ENCODE results near the gene MYRF. TPM values are rescaled to one million over a fixed set of nuclear protein-coding genes. Genes with fewer than 3 reads are reported as not detected.

The MYRF gene
- total and polyA plus RNA-seq, 2 donors: 0.09 to 0.62 TPM

- Histone ChIP-seq H3K36me3 (ENCODE audit: control insufficient read depth in 2 of 2, insufficient read depth in 2 of 2, low read length in 1 of 2) (peaks cover 2 to 9% of the 10 kb centered on the region in 2 donors), H3K4me1 (ENCODE audit: control insufficient read depth in 2 of 2, insufficient read depth in 2 of 2, low read length in 2 of 2) (peaks cover 46 to 75% of the 10 kb centered on the region in 2 donors), H3K4me3 (ENCODE audit: low read length in 2 of 2) (no peak overlapping the region), H3K9me3 (ENCODE audit: control insufficient read depth in 2 of 2, insufficient read depth in 1 of 2, low read length in 1 of 2) (no peaks in the 10 kb centered on the region), H3K27ac (ENCODE audit: low read depth in 1 of 2, low read length in 1 of 2) (peak overlapping the region in 1 of 2 donors; percentile 96), H3K27me3 (ENCODE audit: control insufficient read depth in 2 of 2, insufficient read depth in 1 of 2, low read length in 1 of 2) (no peaks in the 10 kb centered on the region)
- 89% methylated on average over 7 of the region's 7 CpGs for WGBS
- no peak for DNase-seq (ENCODE audit: low read depth in 6 of 9, low spot score in 9 of 9)
These were observed 80.3 kb downstream of the MYRF start for GRCh38 chr11:61832754-61833153.

- no peaks in the 10 kb centered on the region for H3K27me3 ChIP-seq (ENCODE audit: control insufficient read depth in 2 of 2, insufficient read depth in 1 of 2, low read length in 1 of 2)
- no peaks in the 10 kb centered on the region for H3K9me3 ChIP-seq (ENCODE audit: control insufficient read depth in 2 of 2, insufficient read depth in 1 of 2, low read length in 1 of 2)
- peaks cover 46 to 75% of the 10 kb centered on the region in 2 donors for H3K4me1 ChIP-seq (ENCODE audit: control insufficient read depth in 2 of 2, insufficient read depth in 2 of 2, low read length in 2 of 2)
- 13% methylated on average over 11 of the region's 11 CpGs for WGBS
- H3K4me3 ChIP-seq (ENCODE audit: low read length in 2 of 2): no peak overlapping the region
- peak overlapping the region; percentile 92 to 96 for H3K27ac ChIP-seq (ENCODE audit: low read depth in 1 of 2, low read length in 1 of 2)
- DNase-seq (ENCODE audit: low read depth in 6 of 9, low spot score in 9 of 9): peak in 5 of 9 donors; percentile 67 to 91 (median 81)
- H3K36me3 ChIP-seq (ENCODE audit: control insufficient read depth in 2 of 2, insufficient read depth in 2 of 2, low read length in 1 of 2): peaks cover 10 to 16% of the 10 kb centered on the region in 2 donors
These were observed 81.0 kb downstream of the MYRF start for GRCh38 chr11:61833471-61833870.

- DNase-seq (ENCODE audit: low read depth in 6 of 9, low spot score in 9 of 9): no peak
- H3K9me3 ChIP-seq (ENCODE audit: control insufficient read depth in 2 of 2, insufficient read depth in 1 of 2, low read length in 1 of 2): no peaks in the 10 kb centered on the region
- no peak overlapping the region for H3K4me3 ChIP-seq (ENCODE audit: low read length in 2 of 2)
- WGBS: 91% methylated on average over 12 of the region's 12 CpGs
- H3K4me1 ChIP-seq (ENCODE audit: control insufficient read depth in 2 of 2, insufficient read depth in 2 of 2, low read length in 2 of 2): peaks cover 45 to 74% of the 10 kb centered on the region in 2 donors
- peaks cover 14 to 20% of the 10 kb centered on the region in 2 donors for H3K36me3 ChIP-seq (ENCODE audit: control insufficient read depth in 2 of 2, insufficient read depth in 2 of 2, low read length in 1 of 2)
- peak overlapping the region; percentile 92 to 96 for H3K27ac ChIP-seq (ENCODE audit: low read depth in 1 of 2, low read length in 1 of 2)
- no peaks in the 10 kb centered on the region for H3K27me3 ChIP-seq (ENCODE audit: control insufficient read depth in 2 of 2, insufficient read depth in 1 of 2, low read length in 1 of 2)
These were observed 81.5 kb downstream of the MYRF start for GRCh38 chr11:61833926-61834277.

- 30% methylated on average over 12 of the region's 12 CpGs for WGBS
- peak in 4 of 9 donors; percentile 47 to 88 (median 70) for DNase-seq (ENCODE audit: low read depth in 6 of 9, low spot score in 9 of 9)
- peaks cover 16 to 24% of the 10 kb centered on the region in 2 donors for H3K36me3 ChIP-seq (ENCODE audit: control insufficient read depth in 2 of 2, insufficient read depth in 2 of 2, low read length in 1 of 2)
- H3K4me3 ChIP-seq (ENCODE audit: low read length in 2 of 2): peak overlapping the region; percentile 2 to 5
- H3K4me1 ChIP-seq (ENCODE audit: control insufficient read depth in 2 of 2, insufficient read depth in 2 of 2, low read length in 2 of 2): peaks cover 39 to 68% of the 10 kb centered on the region in 2 donors
- H3K27ac ChIP-seq (ENCODE audit: low read depth in 1 of 2, low read length in 1 of 2): peak overlapping the region; percentile 92 to 96
- H3K9me3 ChIP-seq (ENCODE audit: control insufficient read depth in 2 of 2, insufficient read depth in 1 of 2, low read length in 1 of 2): no peaks in the 10 kb centered on the region
- H3K27me3 ChIP-seq (ENCODE audit: control insufficient read depth in 2 of 2, insufficient read depth in 1 of 2, low read length in 1 of 2): no peaks in the 10 kb centered on the region
These were observed 82.0 kb downstream of the MYRF start for GRCh38 chr11:61834278-61835048.

- Histone ChIP-seq H3K4me1 (ENCODE audit: control insufficient read depth in 2 of 2, insufficient read depth in 2 of 2, low read length in 2 of 2) (peaks cover 27 to 52% of the 10 kb centered on the region in 2 donors), H3K27ac (ENCODE audit: low read depth in 1 of 2, low read length in 1 of 2) (no peak overlapping the region), H3K4me3 (ENCODE audit: low read length in 2 of 2) (no peak overlapping the region), H3K36me3 (ENCODE audit: control insufficient read depth in 2 of 2, insufficient read depth in 2 of 2, low read length in 1 of 2) (peaks cover 28 to 40% of the 10 kb centered on the region in 2 donors), H3K9me3 (ENCODE audit: control insufficient read depth in 2 of 2, insufficient read depth in 1 of 2, low read length in 1 of 2) (no peaks in the 10 kb centered on the region), H3K27me3 (ENCODE audit: control insufficient read depth in 2 of 2, insufficient read depth in 1 of 2, low read length in 1 of 2) (no peaks in the 10 kb centered on the region)
- DNase-seq (ENCODE audit: low read depth in 6 of 9, low spot score in 9 of 9): no peak
- WGBS: 99% methylated on average over 8 of the region's 8 CpGs
These were observed 83.8 kb downstream of the MYRF start for GRCh38 chr11:61836193-61836592.

GRCh38 chr11:61837411-61838005, 85.1 kb downstream of the MYRF start:
- peaks cover 32 to 46% of the 10 kb centered on the region in 2 donors for H3K4me1 ChIP-seq (ENCODE audit: control insufficient read depth in 2 of 2, insufficient read depth in 2 of 2, low read length in 2 of 2)
- no peak overlapping the region for H3K4me3 ChIP-seq (ENCODE audit: low read length in 2 of 2)
- H3K27ac ChIP-seq (ENCODE audit: low read depth in 1 of 2, low read length in 1 of 2): no peak overlapping the region
- no peaks in the 10 kb centered on the region for H3K9me3 ChIP-seq (ENCODE audit: control insufficient read depth in 2 of 2, insufficient read depth in 1 of 2, low read length in 1 of 2)
- 98% methylated on average over 15 of the region's 15 CpGs for WGBS
- DNase-seq (ENCODE audit: low read depth in 6 of 9, low spot score in 9 of 9): no peak
- no peaks in the 10 kb centered on the region for H3K27me3 ChIP-seq (ENCODE audit: control insufficient read depth in 2 of 2, insufficient read depth in 1 of 2, low read length in 1 of 2)
- peaks cover 38 to 51% of the 10 kb centered on the region in 2 donors for H3K36me3 ChIP-seq (ENCODE audit: control insufficient read depth in 2 of 2, insufficient read depth in 2 of 2, low read length in 1 of 2)

Other genes starting within 250 kb of the MYRF start
- 4.1 TPM for gene LRRC10B, start 243.9 kb upstream of the MYRF start, total RNA-seq
- 2.7 TPM for gene LRRC10B, start 243.9 kb upstream of the MYRF start, polyA plus RNA-seq
- 0.14 TPM for gene SYT7, start 171.6 kb upstream of the MYRF start, total RNA-seq
- 1.3 TPM for gene SYT7, start 171.6 kb upstream of the MYRF start, polyA plus RNA-seq
- gene DAGLA, start 72.2 kb upstream of the MYRF start, total RNA-seq: 0.14 TPM
- gene DAGLA, start 72.2 kb upstream of the MYRF start, polyA plus RNA-seq: 0.43 TPM
- 161 TPM for gene TMEM258, start 40.0 kb downstream of the MYRF start, total RNA-seq
- 148 TPM for gene TMEM258, start 40.0 kb downstream of the MYRF start, polyA plus RNA-seq
- gene FEN1, start 40.3 kb downstream of the MYRF start, total RNA-seq: 84.1 TPM
- 10.0 TPM for gene FEN1, start 40.3 kb downstream of the MYRF start, polyA plus RNA-seq
- 12.9 TPM for gene FADS1, start 64.4 kb downstream of the MYRF start, total RNA-seq
- gene FADS1, start 64.4 kb downstream of the MYRF start, polyA plus RNA-seq: 4.4 TPM
- 39.5 TPM for gene FADS2, start 75.7 kb downstream of the MYRF start, total RNA-seq
- gene FADS2, start 75.7 kb downstream of the MYRF start, polyA plus RNA-seq: 11.2 TPM
- 4.7 TPM for gene FADS3, start 138.9 kb downstream of the MYRF start, total RNA-seq
- 19.3 TPM for gene FADS3, start 138.9 kb downstream of the MYRF start, polyA plus RNA-seq
- 3.6 TPM for gene RAB3IL1, start 164.9 kb downstream of the MYRF start, total RNA-seq
- gene RAB3IL1, start 164.9 kb downstream of the MYRF start, polyA plus RNA-seq: 14.2 TPM
- 0.47 TPM for gene BEST1, start 197.7 kb downstream of the MYRF start, total RNA-seq
- gene BEST1, start 197.7 kb downstream of the MYRF start, polyA plus RNA-seq: 3.3 TPM
- gene FTH1, start 215.0 kb downstream of the MYRF start, total RNA-seq: 326 TPM
- 3,415 TPM for gene FTH1, start 215.0 kb downstream of the MYRF start, polyA plus RNA-seq